Vein endothelial cell (primary cell): ENCODE measurements around the gene LRTM2. TPM values are rescaled to one million over a fixed set of nuclear protein-coding genes. Genes with fewer than 3 reads are reported as not detected.

ENCODE experiments used
- total RNA-seq: library from RNA; depleted of rRNA; stranded (reverse); fragments of >200 nt; gene quantifications from 2 replicates; pipeline ENCODE4 v1.2.3, GENCODE V29; 2012

Gene LRTM2
- 0.10 TPM in 1 of 2 replicates, not detected in the other for total RNA-seq

GRCh38 chr12:1820191-1820895 is at the start of gene LRTM2:
LRTM2 (plus strand) TSS chr12:1820565; CDS start chr12:1828149, 7,584 bp downstream.

Other genes with a start within 250 kb of the LRTM2 start
- gene FBXL14, start 226.0 kb upstream of the LRTM2 start, total RNA-seq, result 16.3 and 18.9 TPM in 2 replicates
- 0.33 and 0.38 TPM in 2 replicates for gene WNT5B, start 191.3 kb upstream of the LRTM2 start, total RNA-seq
- 30.1 and 42.8 TPM in 2 replicates for gene ADIPOR2, start 129.5 kb upstream of the LRTM2 start, total RNA-seq
- 0.65 and 1.3 TPM in 2 replicates for gene CACNA2D4, start 98.1 kb downstream of the LRTM2 start, total RNA-seq
- 15.8 and 17.6 TPM in 2 replicates for gene DCP1B, start 183.9 kb downstream of the LRTM2 start, total RNA-seq
- gene CACNA1C, start 232.4 kb downstream of the LRTM2 start, total RNA-seq, result 0.86 and 0.98 TPM in 2 replicates